ENCODE results near the gene TMEM156.

Gene TMEM156

GRCh38 chr4:38985410-38986100, 46.7 kb downstream of the TMEM156 start:
- no peaks in the 10 kb centered on the region for H3K4me1 ChIP-seq (ENCODE audit: control insufficient read depth, insufficient read depth, low read length)
- no peak overlapping the region for H3K4me3 ChIP-seq (ENCODE audit: low read depth, low read length)
- H3K27ac ChIP-seq (ENCODE audit: extremely low read depth, low read depth, low read length) = no peak overlapping the region
- ChIA-PET POLR2A (no interaction called here), CTCF (interaction anchor here (1.3 kb wide), 1 partner anchor 125 kb away, joined by 3 read pairs; no protein-coding TSS in a partner anchor)
- TF ChIP-seq ZNF837 (tag by site-specific recombination; IDR thresholded peaks at IDR 0.05) (no peak), ZNF335 (tag by site-specific recombination; conservative IDR thresholded peaks at IDR 0.05) (peak; percentile 11; the same call in 1 of the 2 replicates), ZSCAN23 (tag by site-specific recombination; IDR thresholded peaks at IDR 0.05) (no peak), ZNF133 (tag by site-specific recombination; IDR thresholded peaks at IDR 0.05) (no peak), ZNF624 (tag by site-specific recombination; IDR thresholded peaks at IDR 0.05) (no peak)
- no peaks in the 10 kb centered on the region for H3K9me3 ChIP-seq (ENCODE audit: control insufficient read depth, insufficient read depth, low read depth, low read length)
- no peaks in the 10 kb centered on the region for H3K36me3 ChIP-seq (ENCODE audit: control insufficient read depth in 2 of 2, insufficient read depth in 1 of 2, low read length in 2 of 2)

- no peak overlapping the region for H3K27ac ChIP-seq (ENCODE audit: extremely low read depth, low read depth, low read length)
- ChIA-PET POLR2A (no interaction called here), CTCF (interaction anchor here (0.6 to 1.3 kb wide), 2 partner anchors 123 to 226 kb away, joined by 3 read pairs; no protein-coding TSS in a partner anchor)
- no peaks in the 10 kb centered on the region for H3K9me3 ChIP-seq (ENCODE audit: control insufficient read depth, insufficient read depth, low read depth, low read length)
- H3K4me1 ChIP-seq (ENCODE audit: control insufficient read depth, insufficient read depth, low read length) = no peaks in the 10 kb centered on the region
- no peak overlapping the region for H3K4me3 ChIP-seq (ENCODE audit: low read depth, low read length)
- no peaks in the 10 kb centered on the region for H3K36me3 ChIP-seq (ENCODE audit: control insufficient read depth in 2 of 2, insufficient read depth in 1 of 2, low read length in 2 of 2)
- TF ChIP-seq TCF7L2 (IDR thresholded peaks at IDR 0.05; ENCODE audit: borderline replicate concordance, low read depth, low read length) (no peak), ZNF37A (tag by site-specific recombination; IDR thresholded peaks at IDR 0.05) (no peak), ZNF596 (tag by site-specific recombination; IDR thresholded peaks at IDR 0.05) (peak; percentile 46; the same call in 1 of the 2 replicates)
- TF ChIP-seq, protein P1, sequence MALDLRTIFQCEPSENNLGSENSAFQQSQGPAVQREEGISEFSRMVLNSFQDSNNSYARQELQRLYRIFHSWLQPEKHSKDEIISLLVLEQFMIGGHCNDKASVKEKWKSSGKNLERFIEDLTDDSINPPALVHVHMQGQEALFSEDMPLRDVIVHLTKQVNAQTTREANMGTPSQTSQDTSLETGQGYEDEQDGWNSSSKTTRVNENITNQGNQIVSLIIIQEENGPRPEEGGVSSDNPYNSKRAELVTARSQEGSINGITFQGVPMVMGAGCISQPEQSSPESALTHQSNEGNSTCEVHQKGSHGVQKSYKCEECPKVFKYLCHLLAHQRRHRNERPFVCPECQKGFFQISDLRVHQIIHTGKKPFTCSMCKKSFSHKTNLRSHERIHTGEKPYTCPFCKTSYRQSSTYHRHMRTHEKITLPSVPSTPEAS (tag by site-specific recombination; IDR thresholded peaks at IDR 0.05) = peak; percentile 59; the same call in 1 of the 2 replicates
Observed at GRCh38 chr4:38983787-38984598, 48.2 kb downstream of the TMEM156 start.

DNA sequence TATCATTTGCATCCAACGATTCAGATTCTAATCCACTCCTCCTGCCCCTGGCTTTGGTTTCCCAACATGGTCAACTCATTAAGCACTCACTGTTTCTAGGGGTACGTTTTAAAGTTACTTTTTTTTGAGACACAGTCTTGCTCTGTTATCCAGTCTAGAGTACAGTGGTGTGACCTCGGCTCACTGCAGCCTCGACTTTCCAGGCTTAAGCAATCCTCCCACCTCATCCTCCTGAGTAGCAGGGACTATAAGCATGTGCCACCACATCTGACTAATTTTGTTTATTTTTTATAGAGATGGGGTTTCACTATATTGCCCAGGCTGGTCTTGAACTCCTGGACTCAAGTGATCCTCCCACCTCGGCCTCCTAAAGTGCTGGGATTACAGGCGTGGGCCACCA, 48.9 kb downstream of the TMEM156 start:
- Histone ChIP-seq H3K27ac (ENCODE audit: extremely low read depth, low read depth, low read length) (no peak overlapping the region), H3K36me3 (ENCODE audit: control insufficient read depth in 2 of 2, insufficient read depth in 1 of 2, low read length in 2 of 2) (no peaks in the 10 kb centered on the region), H3K4me3 (ENCODE audit: low read depth, low read length) (no peak overlapping the region), H3K9me3 (ENCODE audit: control insufficient read depth, insufficient read depth, low read depth, low read length) (no peaks in the 10 kb centered on the region), H3K4me1 (ENCODE audit: control insufficient read depth, insufficient read depth, low read length) (no peaks in the 10 kb centered on the region)
- ChIA-PET CTCF (no interaction called here), POLR2A (no interaction called here)
- TF ChIP-seq SETDB1 (IDR thresholded peaks at IDR 0.05; ENCODE audit: insufficient read length, low read length) (no peak), ZNF660 (tag by site-specific recombination; IDR thresholded peaks at IDR 0.05) (no peak), ELK4 (IDR thresholded peaks at IDR 0.05; ENCODE audit: borderline replicate concordance, low read depth, low read length) (no peak), ZNF174 (tag by site-specific recombination; IDR thresholded peaks at IDR 0.05) (no peak), KLF7 (tag by site-specific recombination; IDR thresholded peaks at IDR 0.05; ENCODE audit: borderline replicate concordance) (no peak), TCF7L2 (IDR thresholded peaks at IDR 0.05; ENCODE audit: borderline replicate concordance, low read depth, low read length) (no peak), KLF1 (tag by site-specific recombination; IDR thresholded peaks at IDR 0.05) (no peak), ZNF2 (tag by site-specific recombination; IDR thresholded peaks at IDR 0.05) (no peak), ZNF354C (tag by site-specific recombination; IDR thresholded peaks at IDR 0.05; ENCODE audit: borderline replicate concordance, low read depth) (no peak), ZNF560 (tag by site-specific recombination; IDR thresholded peaks at IDR 0.05; ENCODE audit: borderline replicate concordance) (no peak), ZNF501 (tag by site-specific recombination; IDR thresholded peaks at IDR 0.05) (no peak), KLF16 (tag by site-specific recombination; IDR thresholded peaks at IDR 0.05) (no peak), ZFP69B (tag by site-specific recombination; IDR thresholded peaks at IDR 0.05) (no peak), ZNF426 (tag by site-specific recombination; IDR thresholded peaks at IDR 0.05) (no peak), ZNF626 (tag by site-specific recombination; IDR thresholded peaks at IDR 0.05) (no peak), ZNF701 (tag by site-specific recombination; IDR thresholded peaks at IDR 0.05) (no peak)
- TF ChIP-seq, protein P2, sequence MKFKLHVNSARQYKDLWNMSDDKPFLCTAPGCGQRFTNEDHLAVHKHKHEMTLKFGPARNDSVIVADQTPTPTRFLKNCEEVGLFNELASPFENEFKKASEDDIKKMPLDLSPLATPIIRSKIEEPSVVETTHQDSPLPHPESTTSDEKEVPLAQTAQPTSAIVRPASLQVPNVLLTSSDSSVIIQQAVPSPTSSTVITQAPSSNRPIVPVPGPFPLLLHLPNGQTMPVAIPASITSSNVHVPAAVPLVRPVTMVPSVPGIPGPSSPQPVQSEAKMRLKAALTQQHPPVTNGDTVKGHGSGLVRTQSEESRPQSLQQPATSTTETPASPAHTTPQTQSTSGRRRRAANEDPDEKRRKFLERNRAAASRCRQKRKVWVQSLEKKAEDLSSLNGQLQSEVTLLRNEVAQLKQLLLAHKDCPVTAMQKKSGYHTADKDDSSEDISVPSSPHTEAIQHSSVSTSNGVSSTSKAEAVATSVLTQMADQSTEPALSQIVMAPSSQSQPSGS (tag by site-specific recombination; IDR thresholded peaks at IDR 0.05; ENCODE audit: low read depth) = no peak
